Measurements from ENCODE around the gene KLHDC3.

GRCh38 chr6:43050981-43051380 lies 36.9 kb downstream of the KLHDC3 start:
- TF ChIP-seq MXI1 (IDR thresholded peaks at IDR 0.05; ENCODE audit: low read depth, low read length) (no peak), ZNF217 (CRISPR knock-in tag; IDR thresholded peaks at IDR 0.05) (no peak), ZZZ3 (IDR thresholded peaks at IDR 0.05) (no peak), CREB1 (IDR thresholded peaks at IDR 0.05) (no peak), CREB1 (CRISPR knock-in tag; IDR thresholded peaks at IDR 0.05) (no peak)
